H1 (cell line): Measurements from ENCODE around the gene VPS41. TPM values are rescaled to one million over a fixed set of nuclear protein-coding genes. Genes with fewer than 3 reads are reported as not detected.

Experiments used
- CTCF ChIA-PET: fragments of 300-600 bp; sonication (Branson Sonifier 250); formaldehyde crosslinking; loops from one replicate; lab custom pipeline; 2021; ENCODE audit not compliant: partially characterized antibody; lab: Charles Lee
- POLR2A ChIA-PET: fragments of 300-600 bp; sonication (Branson Sonifier 250); formaldehyde crosslinking; loops from one replicate; lab custom pipeline; 2021; ENCODE audit warnings: inconsistent platforms; ENCODE audit not compliant: partially characterized antibody; lab: Charles Lee
- DNase-seq, 2 experiments: peaks; one replicate each; pipeline versions ENCODE4 v3.0.0 to v3.0.0-alpha.2; 2010 to 2022; ENCODE audit warnings: low spot score in 2 of 2, low read depth in 1 of 2, mixed read lengths in 1 of 2
- FAIRE-seq: peaks from 2 replicates; lab custom pipeline; 2011; peaks lifted over from hg19 to GRCh38; lab: Jason Lieb, UNC
- H2AFZ ChIP-seq: 2 replicates; pipeline ENCODE4 v1.8.1; 2012; ENCODE audit warnings: low read length, inconsistent platforms
- H2AK5ac ChIP-seq: 2 replicates; pipeline ENCODE4 v1.6.1; 2013; ENCODE audit warnings: low read depth, low read length
- H2BK120ac ChIP-seq: replicated peaks from 2 replicates; pipeline ENCODE3; 2013; ENCODE audit warnings: low read depth, low read length, inconsistent platforms
- H2BK12ac ChIP-seq: 2 replicates; pipeline ENCODE4 v1.6.1; 2013; ENCODE audit warnings: low read depth, low read length
- H2BK15ac ChIP-seq: 2 replicates; pipeline ENCODE4 v1.6.1; 2013; ENCODE audit warnings: low read length
- H2BK20ac ChIP-seq: 2 replicates; pipeline ENCODE4 v1.6.1; 2013; ENCODE audit warnings: low read length
- H2BK5ac ChIP-seq: 2 replicates; pipeline ENCODE4 v1.6.1; 2013; ENCODE audit warnings: low read depth, low read length
- H3K14ac ChIP-seq: 2 replicates; pipeline ENCODE4 v1.6.1; 2013; ENCODE audit warnings: inconsistent platforms; ENCODE audit not compliant: insufficient read length
- H3K18ac ChIP-seq: 2 replicates; pipeline ENCODE4 v1.6.1; 2013; ENCODE audit warnings: low read length; ENCODE audit errors: extremely low read depth
- H3K23ac ChIP-seq: 2 replicates; pipeline ENCODE4 v1.6.1; 2013; ENCODE audit warnings: inconsistent platforms; ENCODE audit not compliant: insufficient read length
- H3K23me2 ChIP-seq: 2 replicates; pipeline ENCODE4 v1.6.1; 2013; ENCODE audit warnings: low read depth, low read length
- H3K27ac ChIP-seq: 2 replicates; pipeline ENCODE4 v1.6.1; 2011; ENCODE audit warnings: low read depth, low read length, inconsistent platforms
- H3K27me3 ChIP-seq, 4 experiments: replicated peaks in 1 of 4; 1 replicate in 1 of 4; 2 replicates in 3 of 4; pipeline versions ENCODE4 v1.6.1 to v1.8.1; 2011 to 2013; ENCODE audit warnings: low read length in 3 of 4, mild to moderate bottlenecking in 3 of 4, inconsistent platforms in 2 of 4, mixed read lengths in 2 of 4, moderate library complexity in 1 of 4; ENCODE audit not compliant: control insufficient read depth in 3 of 4, insufficient read depth in 3 of 4; ENCODE audit errors: extremely low read depth in 1 of 4
- H3K36me3 ChIP-seq, 4 experiments: 2 replicates each; pipeline versions ENCODE4 v1.6.1 to v1.8.1; 2011 to 2013; ENCODE audit warnings: mild to moderate bottlenecking in 4 of 4, low read length in 3 of 4, moderate library complexity in 2 of 4, control low read depth in 1 of 4, inconsistent platforms in 1 of 4; ENCODE audit not compliant: insufficient read depth in 4 of 4, control insufficient read depth in 2 of 4
- H3K4ac ChIP-seq: replicated peaks from 2 replicates; pipeline ENCODE3; 2013; ENCODE audit warnings: low read length, low read depth, mixed read lengths, inconsistent platforms; ENCODE audit not compliant: insufficient read length
- H3K4me1 ChIP-seq, 4 experiments: replicated peaks in 1 of 4; 1 replicate in 1 of 4; 2 replicates in 3 of 4; pipeline versions ENCODE4 v1.6.1 to v1.8.1; 2011 to 2013; ENCODE audit warnings: low read length in 3 of 4, inconsistent platforms in 2 of 4, mixed read lengths in 1 of 4; ENCODE audit not compliant: insufficient read depth in 4 of 4, control insufficient read depth in 3 of 4
- H3K4me2 ChIP-seq, 2 experiments: 2 replicates each; pipeline versions ENCODE4 v1.6.1 to v1.8.1; 2011 to 2013; ENCODE audit warnings: low read depth in 2 of 2, low read length in 2 of 2, control low read depth in 1 of 2, inconsistent platforms in 1 of 2, mild to moderate bottlenecking in 1 of 2; ENCODE audit not compliant: insufficient read depth in 1 of 2
- H3K4me3 ChIP-seq, 4 experiments: fragments of 200-600, 300-600 bp in 1 of 4; sonication (generic), shearing (Covaris generic), sonication (Bioruptor Twin) in 1 of 4; 2 replicates each; pipeline versions ENCODE4 v1.5.1 to v1.8.1; 2011 to 2016; ENCODE audit warnings: low read length in 4 of 4, low read depth in 3 of 4, control low read depth in 2 of 4, inconsistent platforms in 2 of 4, mild to moderate bottlenecking in 2 of 4, mixed read lengths in 1 of 4, moderate library complexity in 1 of 4; ENCODE audit not compliant: insufficient read depth in 2 of 4; ENCODE audit errors: extremely low read depth in 1 of 4
- H3K56ac ChIP-seq: replicated peaks from 2 replicates; pipeline ENCODE3; 2013; ENCODE audit warnings: low read depth, mild to moderate bottlenecking, mixed read lengths, low read length, inconsistent platforms; ENCODE audit not compliant: insufficient read length
- H3K79me1 ChIP-seq: 2 replicates; pipeline ENCODE4 v1.6.1; 2013; ENCODE audit warnings: low read depth, low read length, control low read depth
- H3K79me2 ChIP-seq, 2 experiments: 2 replicates each; pipeline versions ENCODE4 v1.6.1 to v1.8.1; 2012 to 2013; ENCODE audit warnings: low read length in 2 of 2, mild to moderate bottlenecking in 2 of 2, inconsistent platforms in 1 of 2; ENCODE audit not compliant: insufficient read depth in 2 of 2, control insufficient read depth in 1 of 2
- H3K9ac ChIP-seq, 4 experiments: replicated peaks in 1 of 4; 1 replicate in 1 of 4; 2 replicates in 3 of 4; pipeline versions ENCODE4 v1.6.1 to v1.8.1; 2011 to 2013; ENCODE audit warnings: low read depth in 3 of 4, low read length in 3 of 4, control low read depth in 2 of 4, mild to moderate bottlenecking in 2 of 4, moderate library complexity in 2 of 4, inconsistent platforms in 1 of 4; ENCODE audit errors: extremely low read depth in 1 of 4
- H3K9me3 ChIP-seq, 2 experiments: 2 replicates each; pipeline versions ENCODE4 v1.6.1 to v1.8.1; 2012 to 2013; ENCODE audit warnings: mild to moderate bottlenecking in 2 of 2, moderate library complexity in 2 of 2, control low read depth in 1 of 2, inconsistent platforms in 1 of 2, low read depth in 1 of 2, low read length in 1 of 2, mixed read lengths in 1 of 2; ENCODE audit not compliant: insufficient read depth in 2 of 2
- H4K20me1 ChIP-seq, 2 experiments: replicated peaks in 1 of 2; 2 replicates each; pipeline versions ENCODE3 to v1.8.1; 2011 to 2013; ENCODE audit warnings: inconsistent platforms in 2 of 2, low read length in 2 of 2, mild to moderate bottlenecking in 1 of 2; ENCODE audit not compliant: insufficient read depth in 2 of 2, control insufficient read depth in 1 of 2
- H4K5ac ChIP-seq: 2 replicates; pipeline ENCODE4 v1.6.1; 2013; ENCODE audit warnings: low read length, low read depth, mixed read lengths, inconsistent platforms; ENCODE audit not compliant: insufficient read length
- H4K8ac ChIP-seq: 2 replicates; pipeline ENCODE4 v1.8.0; 2013; ENCODE audit warnings: mild to moderate bottlenecking, moderate library complexity, low read length, inconsistent platforms; ENCODE audit not compliant: insufficient read depth; ENCODE audit errors: extremely low read depth
- H4K91ac ChIP-seq: replicated peaks from 2 replicates; pipeline ENCODE3; 2013; ENCODE audit warnings: low read length, mixed read lengths, inconsistent platforms; ENCODE audit not compliant: insufficient read length
- CHD2 ChIP-seq: IDR thresholded peaks from 2 replicates; pipeline ENCODE4 v1.6.1; 2012; ENCODE audit warnings: low read length, improper control_type of control experiment
- CTBP2 ChIP-seq: IDR thresholded peaks from 2 replicates; pipeline ENCODE4 v1.7.0; 2011; ENCODE audit warnings: borderline replicate concordance, mild to moderate bottlenecking, moderate library complexity, mixed read lengths, low read length; ENCODE audit not compliant: insufficient read depth, insufficient read length
- E2F6 ChIP-seq: IDR thresholded peaks from 2 replicates; pipeline ENCODE4 v1.6.1; 2012; ENCODE audit warnings: inconsistent platforms
- GTF2F1 ChIP-seq: IDR thresholded peaks from 2 replicates; pipeline ENCODE4 v1.6.1; 2012; ENCODE audit warnings: low read depth, low read length, improper control_type of control experiment, borderline replicate concordance
- NANOG ChIP-seq: IDR thresholded peaks from 2 replicates; pipeline ENCODE4 v1.6.1; 2011; ENCODE audit warnings: low read length, low read depth, mild to moderate bottlenecking, inconsistent platforms; ENCODE audit not compliant: insufficient read depth, poor library complexity, severe bottlenecking
- NRF1 ChIP-seq: IDR thresholded peaks from 2 replicates; pipeline ENCODE4 v1.6.1; 2011; ENCODE audit warnings: mild to moderate bottlenecking, low read depth, low read length, improper control_type of control experiment
- RAD21 ChIP-seq, 2 experiments: IDR thresholded peaks in 1 of 2; conservative IDR thresholded peaks in 1 of 2; 2 replicates each; pipeline ENCODE4 v1.6.1; 2011; ENCODE audit warnings: low read depth in 2 of 2, low read length in 2 of 2, improper control_type of control experiment in 1 of 2, inconsistent platforms in 1 of 2, mild to moderate bottlenecking in 1 of 2, moderate library complexity in 1 of 2
- SIRT6 ChIP-seq: IDR thresholded peaks from one replicate; pipeline ENCODE4 v1.7.1; 2012; ENCODE audit warnings: low read length, inconsistent platforms
- SP2 ChIP-seq: IDR thresholded peaks from 2 replicates; pipeline ENCODE4 v1.6.1; 2012; ENCODE audit warnings: mild to moderate bottlenecking, low read length, inconsistent platforms
- TBP ChIP-seq: IDR thresholded peaks from 2 replicates; pipeline ENCODE4 v1.6.1; 2011; ENCODE audit warnings: low read depth, low read length, improper control_type of control experiment
- TEAD4 ChIP-seq: IDR thresholded peaks from 2 replicates; pipeline ENCODE4 v1.6.1; 2012; ENCODE audit warnings: low read depth, low read length, inconsistent platforms, mixed read lengths
- USF2 ChIP-seq: IDR thresholded peaks from 2 replicates; pipeline ENCODE4 v1.6.1; 2011; ENCODE audit warnings: low read length, improper control_type of control experiment
- ZNF274 ChIP-seq: IDR thresholded peaks from 2 replicates; pipeline ENCODE4 v1.7.0; 2012; ENCODE audit warnings: low read length, borderline replicate concordance; ENCODE audit errors: extremely low read depth
- WGBS, 2 experiments: shearing (Covaris generic) in 1 of 2; methylation state at CpG; one replicate each; pipeline versions ENCODE4 v1.1.6 to v1.1.7; 2013 to 2015; ENCODE audit warnings: low lambda C conversion rate in 2 of 2, mixed read lengths in 2 of 2, inconsistent platforms in 1 of 2, low coverage in 1 of 2, missing lambda C conversion rate in 1 of 2; ENCODE audit not compliant: insufficient replicate concordance in 2 of 2, insufficient coverage in 1 of 2, insufficient read length in 1 of 2; ENCODE audit errors: extremely low coverage in 1 of 2, missing lambda C conversion rate in 1 of 2; 5-methylcytosine and 5-hydroxymethylcytosine counted together
- polyA plus RNA-seq, 7 experiments: library from polyadenylated mRNA; depleted of rRNA in 3 of 7; stranded (reverse) in 5 of 7; unstranded in 2 of 7; fragments of >200 nt in 5 of 7; fragments of 200-250 nt in 2 of 7; gene quantifications; 1 replicate in 5 of 7; 2 replicates in 1 of 7; 4 replicates in 1 of 7; pipeline versions ENCODE4 v1.2.1 to v1.2.3, GENCODE V29; 2011 to 2013; ENCODE audit warnings: missing spikeins in 2 of 7, mixed read lengths in 2 of 7
- total RNA-seq: library from RNA; stranded (reverse); fragmentation: NEBNext Ultra II Directional; extraction: Animal tissue kit (Norgen Biotek cat#: 25700); gene quantifications from 2 replicates; pipeline ENCODE4 v1.2.1, GENCODE V29; 2021

Gene VPS41
- total and polyA plus RNA-seq, 2 of the 8 experiments (the other 6 are each of a cell fraction or from before 2014, with no cell fraction given): 10.7 to 63.3 TPM

GRCh38 chr7:38846280-38846679 lies 62.7 kb downstream of the VPS41 start:
- Histone ChIP-seq H3K79me1 (no peaks in the 10 kb centered on the region), H2AFZ (no peak overlapping the region), H3K18ac (no peak overlapping the region), H4K5ac (no peak overlapping the region), H3K56ac (no peak overlapping the region), H3K14ac (no peak overlapping the region), H4K20me1 (no peaks in the 10 kb centered on the region), H4K8ac (no peak overlapping the region), H3K23ac (no peak overlapping the region), H3K4ac (no peak overlapping the region), H3K4me1 (no peaks in the 10 kb centered on the region; a peak in 1 of 7 replicates), H3K79me2 (0 out of 4 replicates have a peak, but pooled peaks cover 0 to under 1% of the 10 kb centered on the region in 2 experiments), H2BK5ac (no peak overlapping the region), H3K27me3 (no peaks in the 10 kb centered on the region), H2BK120ac (no peak overlapping the region), H3K9ac (no peak overlapping the region), H2AK5ac (no peak overlapping the region), H3K9me3 (no peaks in the 10 kb centered on the region), H2BK20ac (no peak overlapping the region), H3K36me3 (no peaks in the 10 kb centered on the region), H2BK12ac (no peak overlapping the region), H3K23me2 (no peaks in the 10 kb centered on the region), H2BK15ac (no peak overlapping the region), H3K27ac (no peak overlapping the region), H4K91ac (no peak overlapping the region), H3K4me2 (no peak overlapping the region), H3K4me3 (no peak overlapping the region)
- POLR2A ChIA-PET: no interaction called here
- DNase-seq (no peak), FAIRE-seq (no peak)
- CTCF ChIA-PET: no interaction called here
- 93% methylated on average over 7 of the region's 7 CpGs; no CpG with 5 or more reads in 1 of the 2 experiments for WGBS, 2 experiments
- TF ChIP-seq CHD2 (no peak), SP2 (no peak), TEAD4 (no peak), RAD21 (IDR thresholded peaks at IDR 0.05 in 1 of 2, conservative IDR thresholded peaks at IDR 0.05 in 1 of 2; ENCODE audit: low read depth in 2 of 2, low read length in 2 of 2) (no peak), NRF1 (no peak), CTBP2 (no peak), GTF2F1 (no peak), NANOG (no peak), E2F6 (no peak), USF2 (no peak), ZNF274 (no peak), TBP (no peak), SIRT6 (no peak)
